GOT3 (cell line): Measurements from ENCODE around the gene TRPC4AP.

Experiments
- DNase-seq: peaks from one replicate; lab custom pipeline; 2025; ENCODE audit warnings: mixed read lengths; lab: John Stamatoyannopoulos, UW

TRPC4AP gene

GRCh38 chr20:34970193-34970840, 122.3 kb downstream of the TRPC4AP start:
- DNase-seq = no peak

DNA sequence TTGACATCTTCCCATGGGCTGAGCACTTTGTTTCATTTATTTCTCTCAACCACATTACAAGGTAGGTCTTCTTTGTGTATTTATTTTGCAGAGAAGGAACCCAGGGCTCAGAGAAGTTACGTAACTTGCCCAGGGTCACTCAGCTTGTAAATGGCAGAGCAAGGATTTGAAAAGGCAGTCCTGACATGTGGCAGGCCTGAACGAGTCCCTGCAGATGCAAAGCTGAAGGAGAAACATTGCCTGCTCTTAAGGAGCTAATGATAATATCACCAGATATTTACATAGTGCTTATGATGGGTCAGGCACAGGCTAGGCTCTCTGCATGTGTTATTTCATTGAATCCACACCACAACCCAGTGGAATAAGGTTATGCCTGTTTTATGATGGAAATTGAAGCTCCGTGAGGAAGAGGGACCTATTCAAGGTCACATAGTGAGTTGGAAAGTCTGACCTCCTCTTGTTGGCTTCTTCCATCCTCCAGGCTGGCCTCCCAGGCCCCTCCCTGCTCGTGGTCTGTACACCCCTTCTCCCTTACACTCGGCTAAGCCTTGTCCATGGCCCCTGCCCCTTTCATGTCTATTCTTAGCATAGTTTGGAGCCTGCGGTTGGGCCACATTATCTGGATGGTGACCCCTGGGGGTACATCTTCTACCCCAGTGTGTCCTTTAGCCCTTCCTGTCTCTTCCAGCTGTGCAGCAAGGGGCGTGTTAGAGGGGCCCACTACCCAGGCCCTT, 124.4 kb downstream of the TRPC4AP start:
- DNase-seq = no peak

GRCh38 chr20:34967421-34967820, 125.2 kb downstream of the TRPC4AP start:
- no peak for DNase-seq

- DNase-seq = no peak
Measured at GRCh38 chr20:34965051-34965450, 127.6 kb downstream of the TRPC4AP start.

DNA sequence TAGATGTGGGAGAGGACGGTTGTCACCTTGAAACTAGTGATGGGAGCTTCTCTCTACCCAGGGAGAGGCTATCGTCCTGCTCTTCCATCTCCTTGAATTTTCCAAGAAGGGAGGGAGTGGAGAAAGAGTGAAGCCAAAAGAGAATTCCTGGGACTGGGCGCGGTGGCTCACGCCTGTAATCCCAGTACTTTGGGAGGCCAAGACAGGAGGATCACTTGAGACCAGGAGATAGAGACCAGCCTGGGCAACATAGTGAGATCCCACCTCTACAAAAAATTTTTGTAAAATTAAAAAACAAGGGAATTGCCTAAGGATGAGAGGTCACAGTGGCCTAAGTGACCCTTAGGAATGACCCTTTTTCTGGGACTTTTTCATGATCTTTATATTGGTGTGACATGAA, 128.1 kb downstream of the TRPC4AP start:
- DNase-seq = no peak

DNA sequence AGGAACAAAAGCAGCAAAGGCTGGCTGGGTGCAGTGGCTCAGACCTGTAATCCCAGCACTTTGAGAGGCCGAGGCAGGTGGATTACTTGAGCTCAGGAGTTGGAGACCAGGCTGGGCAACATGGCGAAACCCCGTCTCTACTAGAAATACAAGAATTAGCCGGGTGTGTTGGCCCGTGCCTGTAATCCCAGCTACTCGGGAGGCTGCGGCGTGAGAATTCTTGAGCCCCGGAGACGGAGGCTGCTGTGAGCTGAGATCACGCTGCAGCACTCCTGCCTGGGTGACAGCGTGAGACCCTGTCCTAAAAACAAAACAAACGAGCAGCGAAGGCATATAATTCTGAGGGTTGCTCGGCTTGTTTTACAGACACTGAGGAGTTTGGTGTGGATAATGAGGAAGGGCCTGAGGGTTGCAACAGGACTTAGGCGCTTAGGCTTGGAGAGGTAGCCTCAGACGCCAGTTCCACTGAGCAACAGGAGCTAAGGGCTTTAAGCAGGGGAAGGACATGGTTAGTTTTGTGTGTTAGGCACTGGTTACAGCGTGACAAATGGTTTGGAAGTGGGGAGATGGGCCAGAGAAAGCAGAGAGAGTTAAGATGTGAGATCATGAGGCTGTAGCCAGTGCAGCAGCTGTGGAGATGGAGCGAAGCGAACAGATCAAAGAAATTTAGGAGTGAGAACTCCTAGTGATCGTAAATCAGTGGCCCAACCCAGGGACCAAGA, 135.7 kb downstream of the TRPC4AP start:
- DNase-seq = no peak

GRCh38 chr20:34956041-34956458, 136.6 kb downstream of the TRPC4AP start:
- no peak for DNase-seq

- peak; percentile 97 for DNase-seq
Measured at GRCh38 chr20:34955231-34956040, 137.2 kb downstream of the TRPC4AP start, which contains the start of the genes GSS and MYH7B. TSS of gene GSS (minus strand) at chr20:34955806. CDS start at chr20:34951852, 3,954 bp downstream. TSS of gene MYH7B (plus strand) at chr20:34955868. CDS start at chr20:34978006, 22,138 bp downstream.

DNA sequence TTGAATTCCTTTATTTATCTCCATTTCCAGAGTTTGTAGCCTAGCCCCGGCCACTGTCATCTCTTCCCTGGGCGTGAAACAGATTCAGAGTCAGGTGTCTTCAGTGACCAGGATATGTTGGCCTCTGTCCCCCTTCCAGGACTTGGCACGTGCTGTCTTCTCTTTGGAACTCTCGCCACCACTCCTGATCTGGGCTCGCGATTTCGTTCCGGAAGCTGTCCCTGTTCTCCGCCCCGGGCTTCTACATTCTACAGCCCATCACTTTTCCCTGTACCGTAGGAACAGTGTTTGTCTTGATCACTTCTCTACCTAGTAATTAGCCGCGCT, 137.7 kb downstream of the TRPC4AP start:
- no peak for DNase-seq

GRCh38 chr20:34953960-34954359, 138.6 kb downstream of the TRPC4AP start:
- DNase-seq = no peak

- no peak for DNase-seq
Measured at GRCh38 chr20:34952671-34953070, 139.9 kb downstream of the TRPC4AP start.
